GM12875 (cell line): ENCODE data around the gene GPR18.

Source experiments
- H3K4me3 ChIP-seq: one replicate; pipeline ENCODE4 v1.5.1; 2011; ENCODE audit warnings: low read depth, low read length, control low read depth
- CTCF ChIP-seq: IDR thresholded peaks from 2 replicates; pipeline ENCODE4 v1.5.1; 2011; ENCODE audit warnings: low read depth, mild to moderate bottlenecking, control low read depth, inconsistent platforms, low read length, moderate library complexity, borderline replicate concordance; ENCODE audit not compliant: insufficient read depth

The GPR18 gene

DNA sequence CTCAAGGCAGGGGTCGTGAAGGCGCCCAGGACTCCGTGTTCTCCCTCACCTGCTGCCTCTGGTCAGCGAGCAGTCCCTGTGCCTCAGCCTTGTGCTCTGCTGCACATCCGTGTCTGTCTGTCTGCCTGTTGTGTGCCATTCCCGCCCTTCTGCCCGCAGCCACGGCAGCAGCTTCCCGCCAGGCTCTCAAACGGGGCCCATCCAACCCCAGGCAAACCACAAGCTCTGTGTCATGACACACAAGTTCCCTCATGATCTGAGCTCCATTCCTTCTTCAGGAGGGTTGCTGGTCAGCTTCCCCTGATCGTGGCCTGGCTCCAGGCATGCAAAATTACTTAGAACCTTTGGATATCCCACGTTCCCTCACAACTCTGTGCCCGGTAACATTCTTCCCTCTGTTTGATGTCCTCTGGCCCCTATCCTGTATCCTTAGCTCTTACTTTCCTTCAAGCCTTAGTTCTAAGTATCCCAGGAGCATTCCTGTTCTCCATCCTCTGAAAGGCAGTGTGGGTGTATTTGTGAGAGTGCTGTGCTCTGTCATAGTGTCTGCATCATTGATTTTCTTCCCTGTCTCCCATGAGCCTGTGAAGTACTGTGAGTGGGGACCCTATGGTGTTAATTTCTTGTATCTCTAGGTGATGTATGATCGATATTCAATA, 45.8 kb upstream of the GPR18 start:
- H3K4me3 ChIP-seq = peak overlapping the region; percentile 57
- no peak for TF ChIP-seq CTCF

DNA sequence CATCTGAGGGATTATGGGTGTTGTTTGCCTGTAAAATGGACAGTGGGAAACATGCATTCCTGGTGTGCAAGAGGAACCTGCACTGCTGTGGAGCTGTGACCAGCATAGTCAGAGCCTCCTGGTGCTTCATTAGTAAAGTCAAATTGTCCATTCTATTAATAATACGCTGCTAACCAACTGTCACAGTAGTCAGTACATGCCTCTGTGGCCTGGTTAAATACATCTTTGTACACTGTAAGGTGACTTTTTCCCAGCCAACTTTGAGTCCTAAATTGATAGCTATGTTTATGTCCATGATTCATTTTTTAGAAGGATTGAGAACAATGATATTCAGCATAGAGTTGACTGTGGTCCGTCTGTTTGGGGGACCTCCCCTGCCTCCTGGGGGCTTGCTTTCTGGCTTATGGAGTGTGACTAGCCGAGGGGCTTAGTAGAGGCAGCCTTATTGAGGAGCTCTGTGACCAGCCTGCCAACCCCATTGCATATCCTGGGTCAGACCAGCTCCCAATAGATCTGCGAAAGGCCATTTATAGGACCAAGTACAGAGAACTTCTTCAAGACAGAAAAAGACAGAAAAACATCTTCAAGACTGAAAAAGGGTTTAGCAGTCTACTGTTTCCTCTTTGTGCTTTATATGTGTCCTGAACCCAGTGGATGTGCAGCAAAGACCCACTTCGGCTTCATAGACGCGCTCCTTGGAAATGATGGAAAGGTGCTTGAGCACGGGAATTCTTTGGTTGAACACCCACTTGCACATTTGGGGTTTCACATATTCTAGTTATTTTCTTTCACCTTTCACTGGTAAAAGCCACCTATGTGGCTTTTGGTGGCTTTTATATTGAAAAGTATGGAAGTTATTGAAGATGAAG, 44.7 kb upstream of the GPR18 start:
- TF ChIP-seq CTCF = no peak
- H3K4me3 ChIP-seq = no peak overlapping the region

- no peak for TF ChIP-seq CTCF
- H3K4me3 ChIP-seq = no peak overlapping the region
These were observed 43.9 kb upstream of the GPR18 start for GRCh38 chr13:99301913-99302636.

DNA sequence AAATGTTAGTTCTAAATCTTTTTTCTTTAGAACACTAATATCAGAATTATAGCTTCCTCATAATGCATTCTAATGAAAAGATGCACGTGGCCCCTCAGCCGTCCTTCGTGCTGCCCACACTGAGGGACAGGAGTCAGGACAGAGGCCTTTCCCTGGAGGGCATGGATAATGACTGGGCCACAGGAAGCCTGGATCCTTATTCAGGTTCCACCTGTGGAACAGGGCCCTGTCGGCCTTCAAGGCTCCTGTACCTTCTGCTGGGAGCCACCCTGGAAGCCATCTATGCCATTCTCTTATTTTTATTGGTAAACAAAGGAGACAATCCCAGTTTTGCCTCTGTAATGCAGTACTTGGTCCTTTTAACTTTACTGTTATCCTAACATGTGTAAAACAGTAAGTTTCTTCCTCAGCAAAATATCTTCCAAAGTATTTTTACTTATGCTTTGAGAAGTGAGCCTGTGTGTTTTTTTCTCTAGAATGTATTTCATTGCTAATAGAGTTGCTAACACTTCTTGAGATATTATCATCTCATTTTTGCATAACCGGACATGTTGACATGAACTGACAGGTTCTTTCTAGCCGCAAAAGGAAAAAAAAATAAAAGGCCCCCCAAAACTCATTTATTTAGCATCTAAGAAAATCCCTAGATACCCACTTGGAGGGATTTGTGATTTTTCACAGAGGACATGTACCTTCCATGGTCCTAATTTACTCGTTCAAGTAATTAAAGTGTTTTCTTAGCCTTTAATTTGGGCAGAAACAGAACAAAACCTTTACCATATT, 43.1 kb upstream of the GPR18 start:
- no peak for TF ChIP-seq CTCF
- H3K4me3 ChIP-seq = no peak overlapping the region

DNA sequence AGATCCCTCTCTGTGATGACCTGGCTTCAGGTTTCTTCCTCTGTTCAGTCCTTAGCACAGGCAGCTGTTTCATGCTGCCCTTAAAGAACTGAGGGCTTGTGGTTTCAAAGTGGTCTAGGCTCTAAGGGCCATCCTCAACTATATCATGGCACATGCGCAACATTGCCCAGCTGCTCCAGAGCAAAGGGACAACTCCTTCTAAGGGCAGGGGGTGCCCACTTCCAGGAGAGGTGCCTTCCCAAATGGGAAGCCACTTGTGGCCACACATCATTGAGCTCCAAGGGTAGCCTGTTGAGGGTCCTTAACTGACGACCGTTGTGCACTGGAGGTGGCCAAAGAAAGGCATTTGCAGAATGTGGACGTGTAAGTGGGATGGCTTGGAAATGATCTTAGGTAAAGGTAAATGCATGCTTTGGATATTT, 41.8 kb upstream of the GPR18 start:
- no peak overlapping the region for H3K4me3 ChIP-seq
- no peak for TF ChIP-seq CTCF

DNA sequence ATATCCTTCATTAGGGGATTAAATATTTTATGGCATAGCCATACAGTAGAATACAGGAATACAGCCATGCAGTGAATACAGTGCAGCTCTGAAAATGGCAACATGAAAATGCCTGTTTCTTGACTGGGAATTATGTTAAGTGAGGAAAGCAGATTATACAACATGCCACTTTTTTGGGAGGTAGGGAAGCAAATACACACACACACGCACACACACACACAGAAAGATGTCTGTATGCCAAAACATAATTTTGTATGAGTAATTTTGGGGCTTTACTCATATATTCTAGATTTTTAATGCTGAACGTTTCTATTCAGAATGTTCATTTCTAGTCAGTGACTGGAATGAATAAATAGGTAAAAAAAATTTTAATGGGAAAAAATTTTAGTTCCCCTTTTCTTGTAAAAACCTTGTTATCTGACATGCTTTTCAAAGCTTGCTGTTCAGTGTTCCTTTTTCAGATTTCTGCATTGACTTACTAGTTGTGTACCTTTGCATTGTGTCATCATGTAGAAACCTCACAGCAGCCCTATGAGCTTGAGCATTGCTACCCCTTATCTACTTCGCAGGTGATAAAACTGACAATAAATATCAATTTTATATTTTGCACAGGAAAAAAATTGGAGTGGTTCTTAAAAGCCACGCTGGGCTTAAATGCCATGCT, 41.2 kb upstream of the GPR18 start:
- H3K4me3 ChIP-seq = no peak overlapping the region
- TF ChIP-seq CTCF = no peak
